GM20431 (cell line): ENCODE data around the gene TARP.

Experiments used
- in situ Hi-C: fragments of 300-500 bp; cut with MseI, MboI; formaldehyde crosslinking; loops from one replicate; pipeline ENCODE4 v1.15.0; 2020; ENCODE audit warnings: low sequenced_read_pairs; ENCODE audit not compliant: unreplicated experiment

TARP gene

GRCh38 chr7:38223306-38223705 is 50.1 kb downstream of the TARP start:
- in situ Hi-C loops = loop anchor here (5.0 kb wide), 1 partner anchor 116 kb away; no protein-coding TSS in a partner anchor

DNA sequence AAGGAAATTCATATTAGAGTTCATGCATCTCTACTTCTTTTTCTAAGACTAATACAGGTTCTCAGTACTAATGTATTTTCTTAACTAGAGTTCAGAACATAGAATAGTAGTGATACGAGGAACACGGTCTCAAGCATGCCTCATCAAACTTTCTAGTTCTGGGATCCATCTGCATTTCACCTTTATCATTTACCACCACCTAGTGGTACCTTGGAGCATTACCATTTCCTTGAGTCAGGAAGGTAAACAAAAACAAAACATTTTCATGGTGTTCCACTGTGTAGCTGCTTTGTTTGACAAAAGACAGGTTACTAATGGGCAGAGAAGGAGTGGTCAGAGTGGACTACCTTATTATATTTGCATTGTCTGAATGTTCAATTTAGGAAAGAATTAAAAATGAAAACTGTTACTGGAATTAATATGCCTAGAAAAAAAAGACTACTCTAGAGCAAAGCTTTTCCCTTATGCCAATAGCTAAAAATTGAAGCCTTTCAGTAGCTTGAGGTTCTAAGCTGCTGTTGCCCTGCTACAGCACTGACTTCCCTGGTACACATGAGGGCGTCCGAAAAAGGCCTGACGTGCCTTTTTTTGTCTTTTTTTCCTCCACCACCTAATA is 50.8 kb downstream of the TARP start:
- in situ Hi-C loops = loop anchor here (5.0 kb wide), 1 partner anchor 115 kb away; no protein-coding TSS in a partner anchor

- in situ Hi-C loops = loop anchor here (5.0 kb wide), 1 partner anchor 113 kb away; no protein-coding TSS in a partner anchor
Measured at GRCh38 chr7:38220452-38220851, 53.0 kb downstream of the TARP start.

DNA sequence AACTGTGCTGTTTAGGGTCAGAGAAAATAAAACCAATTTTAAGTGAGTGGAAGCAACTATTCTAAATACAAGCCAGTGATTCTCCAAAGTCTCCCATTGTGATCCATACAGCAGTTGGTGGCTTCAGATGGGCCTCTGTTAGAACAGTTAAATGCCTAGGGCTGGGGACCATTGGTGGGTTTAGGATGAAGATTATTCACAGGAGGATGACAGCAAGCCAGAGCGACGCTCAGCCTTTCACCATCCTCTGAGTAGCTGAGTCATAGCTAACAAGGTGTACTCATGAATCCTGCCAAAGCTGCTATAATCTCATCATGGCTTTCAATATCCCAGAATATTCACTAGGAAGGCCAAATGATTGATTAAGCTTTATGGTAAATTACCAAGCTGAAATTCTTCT is 55.8 kb downstream of the TARP start:
- in situ Hi-C loops = no loop called here

GRCh38 chr7:38215735-38216670 is 57.4 kb downstream of the TARP start:
- in situ Hi-C loops = no loop called here

- in situ Hi-C loops = no loop called here
Measured at GRCh38 chr7:38215115-38215514, 58.3 kb downstream of the TARP start.

GRCh38 chr7:38211940-38212339 is 61.5 kb downstream of the TARP start:
- in situ Hi-C loops = no loop called here

DNA sequence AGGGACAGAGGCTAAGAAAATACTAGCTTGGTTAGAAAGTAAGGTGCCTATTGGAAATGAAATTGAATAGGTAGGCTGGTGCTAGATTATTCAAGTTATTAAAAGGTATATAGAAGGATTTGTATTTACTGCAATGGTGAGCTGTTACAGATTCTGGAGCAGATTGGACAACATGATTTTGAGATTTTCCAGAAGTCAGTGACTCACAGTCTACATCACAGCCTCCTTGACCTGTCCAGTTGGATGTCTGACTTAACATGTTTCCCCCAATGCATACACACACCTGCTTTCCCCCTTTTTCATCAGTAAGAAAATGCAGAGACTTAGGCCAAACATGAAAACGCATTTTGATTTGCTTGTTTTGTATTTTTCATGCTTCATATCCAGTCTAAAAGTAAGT is 62.0 kb downstream of the TARP start:
- in situ Hi-C loops = no loop called here
